NCI-H510A (cell line): ENCODE data around the gene CARS2.
"Not testable (repeated sequence)": the region's sequence is repeated elsewhere in the genome, so short reads cannot be mapped to it uniquely, and the experiment has no call there.

Experiments used
- DNase-seq: peaks from one replicate; lab custom pipeline; 2025; lab: John Stamatoyannopoulos, UW

Gene CARS2, protein sequence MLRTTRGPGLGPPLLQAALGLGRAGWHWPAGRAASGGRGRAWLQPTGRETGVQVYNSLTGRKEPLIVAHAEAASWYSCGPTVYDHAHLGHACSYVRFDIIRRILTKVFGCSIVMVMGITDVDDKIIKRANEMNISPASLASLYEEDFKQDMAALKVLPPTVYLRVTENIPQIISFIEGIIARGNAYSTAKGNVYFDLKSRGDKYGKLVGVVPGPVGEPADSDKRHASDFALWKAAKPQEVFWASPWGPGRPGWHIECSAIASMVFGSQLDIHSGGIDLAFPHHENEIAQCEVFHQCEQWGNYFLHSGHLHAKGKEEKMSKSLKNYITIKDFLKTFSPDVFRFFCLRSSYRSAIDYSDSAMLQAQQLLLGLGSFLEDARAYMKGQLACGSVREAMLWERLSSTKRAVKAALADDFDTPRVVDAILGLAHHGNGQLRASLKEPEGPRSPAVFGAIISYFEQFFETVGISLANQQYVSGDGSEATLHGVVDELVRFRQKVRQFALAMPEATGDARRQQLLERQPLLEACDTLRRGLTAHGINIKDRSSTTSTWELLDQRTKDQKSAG

DNA sequence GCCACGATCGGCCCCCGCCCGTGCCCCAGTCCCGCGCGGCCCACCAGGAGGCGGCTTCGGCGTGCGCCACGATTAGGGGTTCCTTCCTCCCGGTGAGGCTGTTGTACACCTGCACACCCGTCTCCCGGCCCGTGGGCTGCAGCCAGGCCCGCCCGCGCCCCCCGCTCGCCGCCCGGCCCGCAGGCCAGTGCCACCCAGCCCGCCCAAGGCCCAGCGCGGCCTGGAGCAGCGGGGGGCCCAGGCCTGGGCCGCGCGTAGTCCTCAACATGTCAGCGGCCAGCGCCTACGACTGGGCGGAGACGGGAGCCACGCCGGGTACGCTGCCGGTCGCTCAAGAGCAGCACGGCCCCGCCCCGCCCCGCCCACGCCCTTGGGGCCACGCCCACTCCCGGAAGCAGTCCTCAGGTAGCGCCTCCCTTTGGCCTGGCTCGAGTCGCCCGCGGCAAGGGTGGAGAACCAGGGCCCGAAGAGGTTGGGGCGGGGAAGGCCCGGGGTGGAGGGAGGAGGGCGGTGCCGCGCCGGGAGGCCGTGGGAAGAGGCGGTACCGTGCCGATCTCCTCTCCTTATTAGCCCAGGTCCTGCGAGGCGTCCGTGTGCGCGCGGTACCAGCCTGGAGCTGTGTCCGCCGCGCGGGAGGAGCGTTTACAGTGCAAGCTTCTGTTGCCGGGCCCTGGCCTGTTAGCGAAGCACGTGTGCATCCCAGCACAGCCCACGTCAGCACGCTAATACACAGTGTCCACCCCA lies at the start of gene CARS2:
Gene CARS2 (minus strand): TSS at position 291 of the 744 bp plus-strand sequence. CDS start 23 bp downstream, at position 268.
- DNase-seq, result peak; percentile 94

DNA sequence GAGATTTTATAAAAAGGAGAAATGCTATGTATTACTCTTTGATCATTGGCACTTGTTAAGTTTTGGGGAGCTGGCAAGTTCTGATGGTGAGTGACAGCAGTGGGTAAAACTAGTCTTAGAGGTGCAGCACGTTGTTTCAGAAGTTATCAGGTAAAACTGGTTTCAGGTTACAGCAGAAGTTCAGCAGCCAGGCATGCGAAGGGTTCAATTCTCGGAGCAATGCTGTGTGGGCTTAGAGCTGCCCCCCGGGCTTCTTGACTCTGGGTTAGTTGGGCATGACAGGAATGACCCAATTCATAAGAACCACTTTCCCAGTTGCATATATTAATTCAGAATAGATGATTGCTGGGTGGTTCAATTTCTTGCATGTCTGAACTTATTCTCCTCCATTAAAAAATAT lies 42.4 kb upstream of the CARS2 start:
- no peak for DNase-seq

DNA sequence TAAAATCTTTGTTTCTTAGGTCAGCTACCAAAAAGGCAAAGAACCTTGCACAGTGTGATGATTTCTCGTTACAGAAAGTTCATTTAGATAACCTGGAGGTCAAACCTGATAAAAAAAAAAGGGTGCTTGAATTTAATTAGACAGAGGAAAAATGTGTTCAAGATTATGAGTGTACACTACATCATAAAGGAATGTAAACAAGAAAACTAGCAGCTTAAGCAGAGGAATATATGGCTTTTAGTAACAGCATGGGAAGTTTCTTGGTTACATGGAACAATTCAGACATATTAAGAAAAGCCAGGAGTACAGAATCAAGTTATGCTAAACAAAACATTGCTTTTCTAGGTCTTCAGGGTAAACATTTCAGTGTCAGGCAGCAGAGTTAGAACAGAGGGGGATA lies 40.5 kb upstream of the CARS2 start:
- no peak for DNase-seq

DNA sequence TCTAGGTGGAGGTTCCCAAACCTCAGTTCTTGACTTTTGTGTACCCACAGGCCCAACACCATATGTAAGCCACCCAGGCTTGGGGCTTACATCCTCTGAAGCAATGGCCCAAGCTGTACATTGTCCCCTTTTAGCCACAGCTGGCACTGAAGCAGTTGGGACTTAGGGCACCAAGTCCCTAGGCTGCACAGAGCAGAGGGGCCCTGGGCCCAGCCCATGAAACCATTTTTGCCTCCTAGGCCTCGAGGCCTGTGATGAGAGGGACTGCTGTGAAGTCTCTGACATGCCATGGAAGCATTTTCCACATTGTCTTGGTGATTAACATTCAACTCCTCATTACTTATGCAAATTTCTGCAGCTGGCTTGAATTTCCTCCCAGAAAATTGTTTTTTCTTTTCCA lies 37.8 kb upstream of the CARS2 start:
- no peak for DNase-seq

DNA sequence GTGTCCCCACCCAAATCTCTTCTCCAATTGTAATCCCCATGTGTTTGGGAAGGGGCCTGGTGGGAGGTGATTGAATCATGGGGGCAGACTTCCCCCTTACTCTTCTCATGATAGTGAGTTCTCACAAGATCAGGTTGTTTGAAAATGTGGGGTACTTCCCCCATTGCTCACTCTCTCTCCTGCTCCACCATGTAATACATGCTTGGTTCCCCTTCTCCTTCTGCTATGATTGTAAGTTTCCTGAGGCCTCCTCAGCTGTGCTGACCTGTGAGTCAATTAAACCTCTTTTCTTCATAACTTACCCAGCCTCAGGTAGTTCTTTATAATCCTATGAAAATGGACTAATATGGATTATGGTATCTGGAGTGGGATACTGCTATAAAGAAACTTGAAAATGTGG lies 31.6 kb upstream of the CARS2 start:
- no peak for DNase-seq

DNA sequence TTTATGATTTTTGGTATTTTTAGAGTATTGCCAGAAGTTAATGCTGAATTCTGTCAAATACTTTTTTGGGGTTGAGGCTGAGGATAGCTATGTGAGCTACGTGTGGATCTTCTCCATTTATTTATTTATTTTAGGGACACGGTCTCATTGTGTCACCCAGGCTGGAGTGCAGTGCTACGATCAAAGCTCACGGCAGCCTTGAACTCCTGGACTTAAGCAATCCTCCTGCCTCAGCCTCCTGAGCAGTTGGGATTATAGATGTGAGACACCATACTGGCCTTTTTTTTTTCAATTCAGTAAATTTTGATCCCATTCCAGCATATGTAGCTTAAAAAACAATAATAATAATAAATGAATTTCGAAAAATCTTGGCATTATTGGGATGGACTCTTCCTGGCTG lies 28.6 kb upstream of the CARS2 start:
- no peak for DNase-seq

DNA sequence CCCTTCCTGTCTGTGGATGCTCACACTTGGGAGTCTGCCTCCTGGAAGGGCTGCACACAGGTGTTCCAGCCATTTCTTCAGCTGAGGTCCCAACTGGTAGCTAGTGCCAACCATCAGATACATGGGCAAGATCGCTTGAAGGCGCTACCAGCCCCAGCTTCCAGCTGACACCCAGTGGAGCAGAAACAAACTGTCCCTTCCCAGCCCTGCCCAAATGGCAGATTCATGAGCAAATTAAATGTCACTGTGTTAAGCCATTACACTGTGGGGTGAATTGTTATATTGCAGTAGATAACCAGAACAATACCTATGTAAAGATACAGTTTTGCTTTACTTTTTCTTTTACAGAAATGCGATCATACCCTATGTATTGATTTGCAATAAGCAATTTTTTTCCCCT lies 25.2 kb upstream of the CARS2 start:
- DNase-seq, result no peak

DNA sequence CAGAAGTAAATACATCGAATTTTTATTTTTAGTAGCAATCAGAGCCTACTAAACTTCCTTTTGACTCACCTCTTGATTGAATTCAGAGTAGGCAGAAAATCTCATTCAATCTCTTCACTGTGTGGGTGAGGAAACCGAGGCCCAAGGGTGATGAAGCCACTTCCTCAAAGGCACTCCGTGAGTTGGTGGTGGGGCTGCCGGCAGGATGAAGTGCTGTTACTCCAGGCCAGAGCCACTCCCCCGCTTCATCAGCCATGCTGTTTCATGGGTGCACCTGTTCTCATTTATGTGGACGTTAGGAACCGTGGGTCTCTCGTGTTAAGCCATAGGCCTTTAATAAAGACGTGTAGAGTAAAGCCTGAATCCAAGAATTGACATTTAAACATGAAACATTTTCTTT lies 20.8 kb upstream of the CARS2 start:
- peak; percentile 67 for DNase-seq

DNA sequence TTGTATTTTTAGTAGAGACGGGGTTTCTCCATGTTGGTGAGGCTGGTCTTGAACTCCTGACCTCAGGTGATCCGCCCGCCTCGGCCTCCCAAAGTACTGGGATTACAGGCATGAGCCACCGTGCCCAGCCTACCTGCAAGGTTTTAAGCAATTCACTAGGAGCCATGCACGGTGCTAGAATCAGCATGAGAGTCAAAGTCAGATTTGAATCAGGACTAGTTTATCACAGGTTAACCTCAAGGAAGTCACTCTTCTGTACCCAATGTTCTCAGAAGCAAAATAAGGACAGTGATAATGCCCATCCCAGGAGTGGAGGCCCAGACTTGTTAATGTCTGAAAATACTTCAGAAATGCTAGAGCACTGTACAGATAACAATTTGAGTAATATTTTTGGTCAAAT lies 20.2 kb upstream of the CARS2 start:
- not testable (repeated sequence) for DNase-seq

DNA sequence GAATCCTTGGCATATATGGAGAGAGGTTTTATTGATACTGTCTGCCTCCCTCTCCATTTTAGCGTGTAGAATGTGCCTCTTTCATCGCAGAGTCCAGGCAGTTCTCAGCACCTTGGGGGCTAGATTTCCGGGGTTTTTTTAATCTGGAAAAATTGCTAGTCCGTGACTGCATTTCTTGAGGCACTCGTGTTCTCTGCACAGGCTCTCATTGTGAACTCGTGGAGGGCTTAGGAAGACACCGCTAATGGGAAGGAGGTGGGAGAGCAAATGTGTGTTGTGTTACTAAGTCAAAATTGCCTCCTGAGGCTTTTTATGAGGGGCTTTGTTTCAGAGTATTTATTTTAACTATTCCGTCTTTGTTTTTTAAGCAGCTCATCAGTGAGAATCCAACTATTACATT lies 17.7 kb upstream of the CARS2 start:
- no peak for DNase-seq

DNA sequence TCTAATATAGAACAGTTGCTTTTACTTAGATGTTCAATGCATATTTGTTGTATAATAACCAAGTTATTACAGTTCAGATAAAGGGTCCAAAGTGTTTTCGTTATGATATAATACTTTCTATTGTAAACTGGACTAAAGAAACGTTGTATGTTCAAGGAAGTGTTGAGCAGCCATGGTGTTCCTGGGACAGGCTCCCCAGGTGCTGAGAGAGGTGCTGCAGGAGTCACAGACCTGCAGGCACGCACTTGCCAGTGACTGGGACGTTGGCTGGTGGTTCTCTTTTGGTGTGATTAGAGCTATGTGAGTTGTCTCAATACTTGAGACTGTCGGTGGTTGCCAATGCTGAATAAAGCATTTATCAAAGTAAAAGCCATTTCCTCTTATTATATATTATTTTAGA lies 17.1 kb upstream of the CARS2 start:
- no peak for DNase-seq

DNA sequence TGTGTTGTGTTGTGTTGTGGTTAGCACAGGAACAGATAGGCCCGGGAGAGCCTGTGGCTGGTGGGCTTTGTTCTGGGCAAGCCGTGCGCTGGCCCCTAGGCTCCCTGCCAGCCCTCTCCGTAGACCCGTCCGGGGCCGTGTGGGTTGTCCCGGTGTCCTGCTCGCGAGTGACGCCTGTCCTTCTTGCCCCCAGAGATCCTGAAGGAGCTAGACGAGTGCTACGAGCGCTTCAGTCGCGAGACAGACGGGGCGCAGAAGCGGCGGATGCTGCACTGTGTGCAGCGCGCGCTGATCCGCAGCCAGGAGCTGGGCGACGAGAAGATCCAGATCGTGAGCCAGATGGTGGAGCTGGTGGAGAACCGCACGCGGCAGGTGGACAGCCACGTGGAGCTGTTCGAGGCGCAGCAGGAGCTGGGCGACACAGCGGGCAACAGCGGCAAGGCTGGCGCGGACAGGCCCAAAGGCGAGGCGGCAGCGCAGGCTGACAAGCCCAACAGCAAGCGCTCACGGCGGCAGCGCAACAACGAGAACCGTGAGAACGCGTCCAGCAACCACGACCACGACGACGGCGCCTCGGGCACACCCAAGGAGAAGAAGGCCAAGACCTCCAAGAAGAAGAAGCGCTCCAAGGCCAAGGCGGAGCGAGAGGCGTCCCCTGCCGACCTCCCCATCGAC lies 13.3 kb upstream of the CARS2 start:
- no peak for DNase-seq

DNA sequence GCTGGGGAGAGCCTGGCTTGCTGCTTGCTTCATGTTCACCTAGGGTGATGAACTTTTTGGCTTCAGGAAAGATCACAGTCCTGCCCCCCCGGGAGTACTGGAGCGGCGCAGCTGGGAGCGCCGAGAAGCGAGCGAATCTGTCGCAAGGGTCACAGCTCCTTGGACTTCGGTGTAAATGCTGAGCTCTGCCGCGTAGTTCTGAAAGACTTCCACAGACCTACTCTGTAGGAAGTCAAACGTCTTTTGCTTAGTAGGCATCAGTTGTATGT lies 10.3 kb upstream of the CARS2 start:
- no peak for DNase-seq

DNA sequence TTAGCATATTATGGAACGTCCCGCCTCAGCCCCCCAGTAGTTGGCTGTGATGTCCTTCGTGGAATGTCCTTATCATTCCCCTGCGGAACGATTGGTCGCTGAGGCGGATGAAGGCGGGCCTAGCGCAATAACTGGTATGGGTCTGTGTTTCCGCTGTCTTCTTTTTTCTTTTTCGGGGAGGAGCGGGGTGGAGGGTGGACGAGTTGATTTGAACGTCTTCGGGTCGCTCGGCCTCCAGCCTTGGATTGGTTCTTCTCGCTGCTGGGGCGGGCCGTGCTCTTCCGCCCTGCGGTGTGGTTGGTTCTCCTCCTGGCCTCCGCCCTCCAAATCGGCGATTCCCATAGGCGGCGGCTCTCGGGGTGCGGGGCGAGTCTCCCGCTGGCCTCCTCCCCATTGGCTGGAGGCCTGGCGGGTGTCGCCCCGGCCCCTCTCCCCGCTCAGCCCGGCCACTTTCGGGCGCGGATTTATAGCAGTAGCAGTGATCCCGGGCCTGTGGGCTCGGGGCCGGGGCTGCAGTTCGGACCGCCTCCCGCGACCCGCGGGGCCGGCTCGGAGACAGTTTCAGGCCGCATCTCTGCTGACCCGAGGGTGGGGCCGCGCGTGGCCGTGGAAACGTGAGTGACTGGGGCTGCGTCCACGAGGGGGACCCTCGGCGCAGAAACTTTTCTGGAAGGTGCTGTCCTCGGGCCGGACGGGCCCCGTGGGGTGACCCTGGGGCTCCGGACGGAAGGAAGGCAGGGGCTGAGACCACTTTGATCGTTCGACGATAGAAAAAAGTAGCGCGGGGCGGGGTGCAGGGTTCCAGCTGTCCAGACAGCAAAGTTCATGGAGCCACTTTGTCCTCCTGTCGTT lies 9.7 kb upstream of the CARS2 start:
- DNase-seq, result peak; percentile 100

DNA sequence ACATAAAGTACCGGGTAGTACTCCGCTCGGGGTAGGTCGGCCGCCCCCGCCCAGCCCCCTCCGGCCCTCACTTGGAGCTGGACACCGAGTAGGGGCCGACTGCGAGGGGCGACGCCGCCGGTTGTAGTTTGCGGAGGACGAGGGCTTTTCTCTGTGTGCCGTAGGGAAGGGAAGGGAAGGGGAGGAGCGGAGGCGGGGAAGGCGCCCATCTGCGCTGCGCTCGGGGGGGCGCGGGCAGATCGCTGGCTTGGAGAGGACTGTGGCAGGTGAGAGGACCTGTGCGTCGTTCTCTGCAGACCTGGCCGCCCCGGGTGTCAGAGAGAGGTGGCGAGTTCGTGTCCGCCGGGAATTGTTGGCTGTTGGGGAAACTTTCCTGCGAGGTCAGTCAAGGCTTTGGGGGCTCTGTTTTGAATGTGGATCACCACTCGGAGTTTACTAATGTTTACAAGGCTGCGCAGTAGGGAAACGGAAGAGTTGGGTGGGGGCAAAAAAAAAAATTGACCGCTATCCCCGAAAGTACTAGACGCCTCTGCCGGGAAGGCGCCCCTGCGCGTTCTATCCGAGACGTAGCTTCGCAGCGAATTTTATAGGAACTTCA lies 9.0 kb upstream of the CARS2 start:
- peak; percentile 51 for DNase-seq

DNA sequence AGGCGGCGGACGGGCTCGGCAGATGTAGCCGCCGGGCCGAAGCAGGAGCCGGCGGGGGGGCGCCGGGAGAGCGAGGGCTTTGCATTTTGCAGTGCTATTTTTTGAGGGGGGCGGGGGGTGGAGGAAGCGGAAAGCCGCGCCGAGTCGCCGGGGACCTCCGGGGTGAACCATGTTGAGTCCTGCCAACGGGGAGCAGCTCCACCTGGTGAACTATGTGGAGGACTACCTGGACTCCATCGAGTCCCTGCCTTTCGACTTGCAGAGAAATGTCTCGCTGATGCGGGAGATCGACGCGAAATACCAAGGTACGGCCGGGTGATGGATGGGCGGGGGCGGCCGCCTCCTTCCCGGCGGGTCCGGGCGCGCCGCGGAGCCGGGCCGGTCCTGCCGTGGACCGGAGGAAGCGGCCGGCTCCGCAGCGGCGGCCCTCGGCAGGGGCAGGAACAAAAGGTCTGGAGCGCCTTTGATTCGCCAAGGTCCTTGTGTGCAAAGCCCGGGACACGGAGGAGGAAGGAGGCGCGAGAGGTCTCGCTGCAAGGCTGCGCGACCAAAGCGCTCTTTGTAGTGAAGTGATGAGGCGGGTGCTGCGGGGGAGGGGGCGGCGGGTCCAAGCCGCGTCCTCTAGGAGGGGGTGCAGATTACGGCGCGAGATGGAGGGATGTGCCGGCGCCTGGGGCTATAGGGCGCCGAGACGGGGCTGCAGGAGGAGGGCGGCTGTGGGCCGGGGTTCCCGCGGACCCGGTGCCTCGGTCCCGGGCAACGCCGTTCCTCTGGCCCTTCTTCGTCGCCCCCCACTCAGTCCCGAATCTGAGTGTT lies 8.3 kb upstream of the CARS2 start:
- DNase-seq, result peak; percentile 41

DNA sequence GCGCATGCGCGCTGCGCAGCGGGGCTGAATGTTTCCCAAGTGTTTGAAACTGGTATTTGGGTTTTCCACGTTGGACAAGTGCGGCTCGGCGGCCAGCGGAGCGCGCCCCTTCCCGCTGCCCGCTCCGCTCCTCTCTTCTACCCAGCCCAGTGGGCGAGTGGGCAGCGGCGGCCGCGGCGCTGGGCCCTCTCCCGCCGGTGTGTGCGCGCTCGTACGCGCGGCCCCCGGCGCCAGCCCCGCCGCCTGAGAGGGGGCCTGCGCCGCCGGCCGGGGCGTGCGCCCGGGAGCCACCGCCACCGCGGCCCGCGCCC lies 7.7 kb upstream of the CARS2 start, which contains the start of gene ING1:
Gene ING1 (plus strand): TSS at position 59 of the 311 bp plus-strand sequence. CDS start 450 bp downstream, outside the sequence.
- no peak for DNase-seq

DNA sequence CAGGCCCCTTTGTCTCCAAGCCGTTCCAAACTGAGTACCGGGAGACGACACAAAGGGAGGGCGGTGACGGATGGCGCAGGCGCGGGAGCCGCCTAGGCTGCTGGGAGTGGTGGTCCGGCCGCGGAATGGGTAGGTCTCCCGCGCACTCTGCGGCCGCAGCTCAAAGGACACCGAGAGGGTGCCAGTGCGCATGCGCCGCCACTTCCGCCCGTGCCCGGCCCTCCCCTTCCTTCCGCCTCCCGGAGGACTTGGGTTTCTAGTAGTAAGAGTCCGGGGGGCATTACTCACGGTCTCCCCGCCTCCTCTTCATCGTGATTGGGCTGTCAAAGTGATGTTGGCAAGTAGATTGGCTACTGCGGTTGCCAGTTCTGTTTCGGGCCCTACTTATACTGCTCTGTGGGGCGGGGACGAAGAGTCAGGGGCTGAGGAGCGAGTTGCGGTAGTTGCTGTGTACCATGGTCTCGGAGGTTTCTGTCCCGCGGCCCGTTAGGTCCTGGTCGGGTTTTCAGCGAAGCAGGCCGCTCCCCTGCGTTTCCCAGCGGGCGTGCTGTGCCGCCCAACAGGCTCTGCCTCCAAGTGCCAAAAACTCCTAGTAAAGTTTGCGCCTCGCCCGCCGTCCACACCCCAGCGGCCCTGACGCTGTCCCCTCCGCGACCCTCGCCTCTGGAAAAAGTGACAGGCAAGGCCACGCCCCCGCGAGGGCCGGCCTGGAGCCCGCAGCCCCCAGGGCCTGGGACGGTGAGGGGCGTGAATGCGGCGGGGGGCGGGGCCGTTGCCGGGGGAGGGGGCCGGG lies 7.1 kb upstream of the CARS2 start:
- DNase-seq, result peak; percentile 97

DNA sequence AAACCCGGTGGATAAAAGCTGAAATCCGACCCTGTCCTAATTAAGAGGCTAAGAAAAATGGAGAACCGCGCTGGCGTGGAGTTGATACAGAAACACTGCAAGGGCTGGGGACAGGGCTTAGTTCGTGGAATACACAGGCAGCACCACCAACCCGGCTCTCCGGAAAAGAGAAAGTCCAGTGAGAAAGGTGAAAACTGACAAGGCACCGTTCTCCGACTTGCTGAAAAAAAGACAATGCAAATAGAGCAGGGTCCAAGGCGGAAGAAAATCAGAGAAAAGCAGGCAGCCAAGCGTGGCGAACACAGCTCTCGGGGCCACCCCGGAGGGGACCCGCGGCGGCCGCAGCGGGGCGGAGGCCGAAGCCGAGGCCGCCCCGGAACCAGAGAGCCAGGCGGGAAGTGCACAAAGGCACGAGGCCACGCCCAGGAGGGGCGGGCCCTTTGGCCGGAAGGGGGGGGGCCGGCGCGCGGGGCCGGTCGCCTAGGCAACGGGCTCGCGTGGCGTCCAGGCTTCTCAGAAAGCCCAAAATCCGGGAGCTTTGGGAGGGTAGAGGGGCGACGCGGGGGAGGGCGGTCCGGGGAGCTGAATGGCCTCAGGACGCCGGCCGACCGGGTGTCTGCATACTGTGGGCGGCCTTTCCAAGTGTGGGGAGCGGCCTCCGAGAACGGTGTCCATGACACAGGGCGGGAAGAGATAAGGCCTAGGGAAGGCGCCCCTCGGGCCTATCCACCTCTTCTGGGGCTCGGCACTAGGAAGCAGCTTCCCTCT lies 6.3 kb upstream of the CARS2 start:
- DNase-seq, result peak; percentile 89
